Esophagus squamous epithelium (tissue), 4 donors: ENCODE data around the gene RIN3.

ENCODE experiments used
- CTCF ChIP-seq, 6 experiments: fragments of 450-650 bp in 4 of 6; fragments of 200-600 bp in 2 of 6; sonication (generic) in 2 of 6; IDR thresholded peaks; one replicate each; pipeline ENCODE4 v1.5.1; 2016 to 2019; ENCODE audit warnings: antibody characterized with exemption in 6 of 6, mild to moderate bottlenecking in 4 of 6, moderate library complexity in 4 of 6
- POLR2A ChIP-seq, 4 donors: fragments of 450-650 bp; IDR thresholded peaks; one replicate each; pipeline ENCODE4 v1.6.1; 2017; ENCODE audit warnings: antibody characterized with exemption in 4 of 4, mild to moderate bottlenecking in 4 of 4, moderate library complexity in 3 of 4

GRCh38 chr14:92470215-92470614 lies 43.4 kb upstream of the RIN3 start:
- TF ChIP-seq CTCF (IDR thresholded peaks at IDR 0.05) (no peak), POLR2A (IDR thresholded peaks at IDR 0.05) (no peak)
